Suprapubic skin (tissue), 4 donors: Measurements from ENCODE around the gene ZFAND3. TPM values are rescaled to one million over a fixed set of nuclear protein-coding genes. Genes with fewer than 3 reads are reported as not detected.

Experiments used
- DNase-seq, 2 donors: peaks; one replicate each; pipeline ENCODE4 v3.0.0-alpha.2; 2019; ENCODE audit warnings: low spot score in 2 of 2
- H3K27ac ChIP-seq: fragments of 200-600 bp; sonication (generic); one replicate; pipeline ENCODE4 v1.5.1; 2019
- H3K27me3 ChIP-seq: fragments of 200-600 bp; sonication (generic); one replicate; pipeline ENCODE4 v1.5.1; 2019
- H3K36me3 ChIP-seq: fragments of 200-600 bp; sonication (generic); one replicate; pipeline ENCODE4 v1.5.1; 2019
- H3K4me1 ChIP-seq: fragments of 200-600 bp; sonication (generic); one replicate; pipeline ENCODE4 v1.5.1; 2019
- H3K4me3 ChIP-seq: fragments of 200-600 bp; sonication (generic); one replicate; pipeline ENCODE4 v1.5.1; 2019; ENCODE audit warnings: mild to moderate bottlenecking
- H3K9me3 ChIP-seq: fragments of 200-600 bp; sonication (generic); one replicate; pipeline ENCODE4 v1.5.1; 2019
- EP300 ChIP-seq: sonication (generic); formaldehyde crosslinking; IDR thresholded peaks from one replicate; pipeline ENCODE4 v1.6.1; 2017; ENCODE audit warnings: antibody characterized with exemption
- POLR2A ChIP-seq, 2 donors: fragments of 450-650 bp; IDR thresholded peaks; one replicate each; pipeline ENCODE4 v1.6.1; 2017; ENCODE audit warnings: antibody characterized with exemption in 2 of 2, mild to moderate bottlenecking in 2 of 2, moderate library complexity in 2 of 2
- POLR2AphosphoS5 ChIP-seq, 3 donors: sonication (generic); formaldehyde crosslinking; IDR thresholded peaks; one replicate each; pipeline ENCODE4 v1.6.1; 2017; ENCODE audit warnings: antibody characterized with exemption in 3 of 3
- WGBS: methylation state at CpG from one replicate; pipeline ENCODE4 v1.1.5; 2018; 5-methylcytosine and 5-hydroxymethylcytosine counted together
- total RNA-seq, 4 donors: library from RNA; depleted of rRNA; stranded (reverse); fragments of >200 nt; gene quantifications; one replicate each; pipeline ENCODE4 v1.1.0, GENCODE V29; 2016
- TF ChIP-seq, protein P1 (sequence below), 2 donors: fragments of 200-600 bp in 1 of 2; fragments of 450-650 bp in 1 of 2; sonication (generic) in 1 of 2; IDR thresholded peaks; one replicate each; pipeline ENCODE4 v1.5.1; 2016 to 2019; ENCODE audit warnings: antibody characterized with exemption in 2 of 2, mild to moderate bottlenecking in 1 of 2, moderate library complexity in 1 of 2

ZFAND3 gene
- total RNA-seq, 4 donors from 2014 or later: 31.1 to 41.0 (median 36.3) TPM

DNA sequence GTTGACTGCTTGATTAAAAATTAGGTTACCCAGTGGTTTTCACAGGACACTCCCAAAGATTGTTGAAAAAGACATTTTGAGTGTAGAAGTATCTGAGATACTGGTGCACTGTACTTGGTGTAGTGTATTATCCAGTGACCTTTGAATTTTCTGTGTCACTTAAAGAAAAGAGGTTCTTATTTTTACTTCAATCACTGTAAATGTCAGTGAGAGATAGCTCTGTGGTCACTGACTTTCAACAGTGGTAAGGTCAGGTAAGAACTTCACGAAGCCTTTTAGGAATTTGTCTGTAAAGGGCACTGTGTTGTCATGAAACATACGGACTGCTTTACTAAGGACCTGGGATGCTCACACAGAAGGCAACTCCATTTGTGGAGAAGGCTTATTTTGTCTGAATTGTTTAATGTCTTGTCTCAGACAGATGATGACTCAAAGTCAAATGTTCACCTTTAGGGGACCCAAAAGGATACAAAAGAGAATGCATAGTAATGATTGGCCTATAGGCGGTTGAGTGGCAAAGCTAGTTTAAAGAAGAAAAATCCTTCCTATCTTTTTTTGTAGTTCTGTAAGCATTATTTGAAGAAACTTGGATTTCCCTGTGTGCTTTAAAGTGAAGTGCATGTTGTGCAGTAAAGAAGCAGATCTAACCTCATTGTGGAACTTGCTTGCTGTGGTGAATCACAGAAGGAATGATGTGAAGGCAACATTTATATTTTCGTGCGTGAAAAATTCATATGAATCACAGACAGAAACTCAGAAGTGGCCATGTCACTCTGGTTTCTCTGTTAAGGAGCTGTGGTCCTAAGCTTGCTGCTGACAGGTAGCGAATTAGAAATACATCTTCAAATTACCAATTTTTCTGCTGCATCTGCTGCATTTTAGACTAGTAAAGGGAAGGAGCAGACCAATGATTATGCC, 47.3 kb downstream of the ZFAND3 start:
- DNase-seq: no peak
- Histone ChIP-seq H3K27ac (no peak overlapping the region), H3K36me3 (no peaks in the 10 kb centered on the region), H3K9me3 (no peaks in the 10 kb centered on the region), H3K4me3 (no peak overlapping the region), H3K4me1 (peaks cover 21% of the 10 kb centered on the region), H3K27me3 (no peaks in the 10 kb centered on the region)
- no peak for TF ChIP-seq POLR2A (IDR thresholded peaks at IDR 0.05)
- TF ChIP-seq, protein P1, sequence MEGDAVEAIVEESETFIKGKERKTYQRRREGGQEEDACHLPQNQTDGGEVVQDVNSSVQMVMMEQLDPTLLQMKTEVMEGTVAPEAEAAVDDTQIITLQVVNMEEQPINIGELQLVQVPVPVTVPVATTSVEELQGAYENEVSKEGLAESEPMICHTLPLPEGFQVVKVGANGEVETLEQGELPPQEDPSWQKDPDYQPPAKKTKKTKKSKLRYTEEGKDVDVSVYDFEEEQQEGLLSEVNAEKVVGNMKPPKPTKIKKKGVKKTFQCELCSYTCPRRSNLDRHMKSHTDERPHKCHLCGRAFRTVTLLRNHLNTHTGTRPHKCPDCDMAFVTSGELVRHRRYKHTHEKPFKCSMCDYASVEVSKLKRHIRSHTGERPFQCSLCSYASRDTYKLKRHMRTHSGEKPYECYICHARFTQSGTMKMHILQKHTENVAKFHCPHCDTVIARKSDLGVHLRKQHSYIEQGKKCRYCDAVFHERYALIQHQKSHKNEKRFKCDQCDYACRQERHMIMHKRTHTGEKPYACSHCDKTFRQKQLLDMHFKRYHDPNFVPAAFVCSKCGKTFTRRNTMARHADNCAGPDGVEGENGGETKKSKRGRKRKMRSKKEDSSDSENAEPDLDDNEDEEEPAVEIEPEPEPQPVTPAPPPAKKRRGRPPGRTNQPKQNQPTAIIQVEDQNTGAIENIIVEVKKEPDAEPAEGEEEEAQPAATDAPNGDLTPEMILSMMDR (IDR thresholded peaks at IDR 0.05): no peak
- WGBS: 79% methylated on average over 6 of the region's 6 CpGs

DNA sequence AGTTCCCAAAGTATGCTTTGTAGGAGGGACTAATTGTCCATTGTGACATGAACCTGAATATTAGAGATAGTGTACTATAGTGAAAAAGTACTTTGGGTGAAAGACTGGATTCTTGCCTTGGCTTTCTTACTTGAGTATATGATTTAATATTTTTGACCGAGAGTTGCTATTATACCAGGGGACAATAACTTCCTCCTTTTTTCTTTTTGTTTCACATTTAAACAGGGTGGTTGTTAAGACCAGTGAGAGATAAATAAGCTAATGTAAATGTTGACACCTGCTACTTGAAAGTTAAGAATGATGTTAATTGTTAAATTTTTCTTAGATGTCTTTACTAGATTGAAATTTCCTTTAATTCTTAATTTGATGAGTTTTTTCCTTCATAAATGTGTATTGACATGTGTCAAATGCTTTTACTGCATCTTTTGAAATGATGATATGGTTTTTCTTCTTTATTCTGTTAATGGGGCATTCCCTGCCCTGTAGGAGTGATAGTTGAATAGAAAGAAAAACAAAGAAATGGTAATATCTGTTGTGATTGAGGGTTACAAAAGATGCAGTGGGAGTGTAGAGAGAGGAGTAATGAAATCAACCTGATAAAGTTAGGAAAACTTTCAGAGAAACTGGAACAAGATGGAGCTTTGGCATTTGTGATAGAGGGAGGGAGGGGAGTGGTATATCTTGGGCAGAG, 48.4 kb downstream of the ZFAND3 start:
- DNase-seq: no peak
- no peaks in the 10 kb centered on the region for H3K36me3 ChIP-seq
- no peak for TF ChIP-seq EP300
- TF ChIP-seq, protein P1 (IDR thresholded peaks at IDR 0.05): no peak
- no peak overlapping the region for H3K4me3 ChIP-seq
- no peak overlapping the region for H3K27ac ChIP-seq
- WGBS: 79% methylated on average over 1 of the region's 1 CpG
- no peaks in the 10 kb centered on the region for H3K9me3 ChIP-seq
- H3K4me1 ChIP-seq: peaks cover 14% of the 10 kb centered on the region
- no peaks in the 10 kb centered on the region for H3K27me3 ChIP-seq

DNA sequence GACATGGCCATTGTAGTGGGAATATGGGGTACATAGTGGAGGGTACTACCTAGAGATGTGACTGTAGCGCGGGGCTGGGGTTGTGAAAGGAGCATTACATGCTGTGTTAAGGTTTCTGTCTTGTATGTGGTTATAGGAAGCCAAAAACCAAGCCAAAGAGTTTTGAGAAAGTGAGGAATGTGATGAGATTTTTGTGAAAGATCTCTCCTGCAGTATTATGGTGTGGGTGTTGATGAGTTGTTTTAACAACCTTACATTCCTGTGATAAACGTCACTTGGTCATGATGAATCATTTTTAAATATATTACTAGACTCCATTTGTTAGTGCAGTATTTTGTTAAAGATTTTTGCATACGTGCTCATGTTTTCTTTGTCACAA, 48.9 kb downstream of the ZFAND3 start:
- no peaks in the 10 kb centered on the region for H3K27me3 ChIP-seq
- peaks cover 10% of the 10 kb centered on the region for H3K4me1 ChIP-seq
- WGBS: 55% methylated on average over 4 of the region's 4 CpGs
- H3K27ac ChIP-seq: no peak overlapping the region
- H3K9me3 ChIP-seq: no peaks in the 10 kb centered on the region
- H3K4me3 ChIP-seq: no peak overlapping the region
- H3K36me3 ChIP-seq: no peaks in the 10 kb centered on the region
- TF ChIP-seq POLR2AphosphoS5 (IDR thresholded peaks at IDR 0.05) (no peak), EP300 (no peak), POLR2A (IDR thresholded peaks at IDR 0.05) (no peak)
- TF ChIP-seq, protein P1 (IDR thresholded peaks at IDR 0.05): no peak
- DNase-seq: no peak

DNA sequence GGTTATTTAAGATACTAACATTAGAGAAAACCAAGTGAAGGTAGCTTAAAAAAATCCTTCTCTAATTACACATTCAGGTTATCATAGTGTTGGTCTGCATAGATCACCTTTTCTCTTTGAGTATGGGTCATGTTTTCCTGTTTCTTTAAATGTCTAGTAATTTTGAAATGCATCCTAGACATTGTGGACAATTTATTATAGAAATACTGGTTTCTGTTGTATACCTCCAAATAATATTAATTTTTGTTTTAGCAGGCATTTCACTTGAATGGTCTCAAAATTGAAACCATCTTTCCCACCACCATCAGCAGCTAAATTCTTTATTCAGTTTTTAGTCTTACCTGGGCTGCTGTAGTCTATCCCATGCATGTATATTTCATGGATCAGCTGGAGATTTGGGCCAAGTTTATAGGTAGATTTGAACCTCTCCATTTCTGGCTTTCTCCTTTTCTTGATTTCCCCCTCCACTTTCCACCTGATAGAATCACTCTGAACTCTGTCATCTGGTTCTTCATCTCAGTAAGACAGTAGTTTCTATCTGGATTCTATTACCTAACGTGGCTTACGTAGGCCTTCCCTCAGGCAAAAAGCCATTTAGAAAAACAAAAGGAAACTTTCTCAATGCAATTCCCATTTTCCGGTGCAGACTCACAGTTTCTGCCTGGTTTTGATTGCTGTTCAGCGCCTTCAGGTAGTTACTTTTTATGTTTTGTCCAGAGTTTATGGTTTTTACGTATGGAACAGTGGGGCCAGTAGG, 52.3 kb downstream of the ZFAND3 start:
- Histone ChIP-seq H3K27me3 (no peaks in the 10 kb centered on the region), H3K36me3 (no peaks in the 10 kb centered on the region), H3K4me1 (peaks cover 10% of the 10 kb centered on the region), H3K4me3 (no peak overlapping the region), H3K27ac (no peak overlapping the region), H3K9me3 (no peaks in the 10 kb centered on the region)
- DNase-seq: no peak
- WGBS: 84% methylated on average over 5 of the region's 5 CpGs
- TF ChIP-seq POLR2A (IDR thresholded peaks at IDR 0.05): no peak
- TF ChIP-seq EP300: no peak
- no peak for TF ChIP-seq POLR2AphosphoS5 (IDR thresholded peaks at IDR 0.05)
- TF ChIP-seq, protein P1 (IDR thresholded peaks at IDR 0.05): no peak

DNA sequence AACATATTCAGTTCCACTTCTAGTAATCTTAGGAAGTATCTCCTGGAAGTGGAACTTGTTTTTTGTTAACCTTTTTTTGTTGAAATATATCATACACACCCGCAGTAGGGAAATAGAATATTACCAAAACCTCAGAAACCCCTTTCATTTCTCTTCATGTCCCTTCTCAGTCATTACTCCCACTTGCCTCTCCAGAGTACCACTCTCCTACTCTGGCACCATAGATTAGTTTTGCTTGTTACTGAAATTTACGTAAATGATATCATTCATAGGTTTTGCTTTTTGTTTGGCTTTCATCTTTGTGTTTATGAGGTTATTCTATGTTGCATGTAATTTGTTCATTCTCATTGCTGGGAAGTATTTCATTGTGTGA, 52.8 kb downstream of the ZFAND3 start:
- Histone ChIP-seq H3K4me1 (peaks cover 12% of the 10 kb centered on the region), H3K27ac (no peak overlapping the region)

More for the DNA sequence above, 52.8 kb downstream of the ZFAND3 start:
- no peak overlapping the region for H3K4me3 ChIP-seq
- no peak for DNase-seq
- 98% methylated on average over 2 of the region's 2 CpGs for WGBS
- no peaks in the 10 kb centered on the region for H3K36me3 ChIP-seq
- H3K9me3 ChIP-seq: no peaks in the 10 kb centered on the region
- no peak for TF ChIP-seq POLR2AphosphoS5 (IDR thresholded peaks at IDR 0.05)
- TF ChIP-seq, protein P1 (IDR thresholded peaks at IDR 0.05): no peak
- no peaks in the 10 kb centered on the region for H3K27me3 ChIP-seq
